SK-N-SH treated with all-trans-retinoic acid at 6 μM for 48 hours (cell line): ENCODE measurements around the gene SPOCK1.

Experiments
- ATAC-seq: fragments of 200-7000 bp; cut with Tn5 transposase; 3 replicates; pipeline ENCODE4 v1.9.1; 2020; ENCODE audit warnings: mild to moderate bottlenecking, moderate library complexity
- ARNTL ChIP-seq: fragments of 450-650 bp; formaldehyde crosslinking; IDR thresholded peaks from 2 replicates; pipeline ENCODE4 v1.5.0; 2020; ENCODE audit warnings: low read depth, mild to moderate bottlenecking, moderate library complexity, borderline replicate concordance
- CREB5 ChIP-seq: fragments of 250-450 bp; sonication (Bioruptor Pico); IDR thresholded peaks from 2 replicates; pipeline ENCODE4 v1.5.1; 2020; ENCODE audit warnings: low read depth, mild to moderate bottlenecking, moderate library complexity
- CSDC2 ChIP-seq: fragments of 250-450 bp; sonication (Bioruptor Pico); IDR thresholded peaks from 2 replicates; pipeline ENCODE4 v1.5.0; 2020; ENCODE audit warnings: mild to moderate bottlenecking, moderate library complexity
- CSRNP3 ChIP-seq: fragments of 250-450 bp; sonication (Bioruptor Pico); IDR thresholded peaks from 2 replicates; pipeline ENCODE4 v1.5.1; 2021; ENCODE audit warnings: mild to moderate bottlenecking, moderate library complexity
- OSR1 ChIP-seq: fragments of 250-450 bp; sonication (Bioruptor Pico); IDR thresholded peaks from 2 replicates; pipeline ENCODE4 v1.8.0; 2022; ENCODE audit warnings: moderate library complexity, mild to moderate bottlenecking, inconsistent platforms
- POU6F1 ChIP-seq: fragments of 250-450 bp; sonication (Bioruptor Pico); IDR thresholded peaks from 2 replicates; pipeline ENCODE4 v1.8.0; 2021; ENCODE audit warnings: low read depth, mild to moderate bottlenecking, moderate library complexity, borderline replicate concordance
- PPARA ChIP-seq: fragments of 250-450 bp; sonication (Bioruptor Pico); IDR thresholded peaks from 2 replicates; pipeline ENCODE4 v1.5.0; 2020; ENCODE audit warnings: mild to moderate bottlenecking, borderline replicate concordance
- RARB ChIP-seq: fragments of 250-450 bp; sonication (Bioruptor Pico); IDR thresholded peaks from 2 replicates; pipeline ENCODE4 v1.8.0; 2021; ENCODE audit warnings: mild to moderate bottlenecking, moderate library complexity
- TCF4 ChIP-seq: fragments of 250-450 bp; sonication (Bioruptor Pico); IDR thresholded peaks from 2 replicates; pipeline ENCODE4 v1.8.0; 2021; ENCODE audit warnings: mild to moderate bottlenecking, moderate library complexity, borderline replicate concordance
- TOX ChIP-seq: fragments of 250-450 bp; sonication (Bioruptor Pico); IDR thresholded peaks from 2 replicates; pipeline ENCODE4 v1.8.0; 2021; ENCODE audit warnings: mild to moderate bottlenecking, moderate library complexity, borderline replicate concordance
- TSHZ2 ChIP-seq: fragments of 250-450 bp; sonication (Bioruptor Pico); IDR thresholded peaks from 2 replicates; pipeline ENCODE4 v1.5.0; 2020; ENCODE audit warnings: mild to moderate bottlenecking, moderate library complexity
- ZC3H10 ChIP-seq: fragments of 250-450 bp; sonication (Bioruptor Pico); IDR thresholded peaks from 2 replicates; pipeline ENCODE4 v1.5.1; 2021; ENCODE audit warnings: mild to moderate bottlenecking, moderate library complexity
- ZFP3 ChIP-seq: fragments of 250-450 bp; sonication (Bioruptor Pico); IDR thresholded peaks from 2 replicates; pipeline ENCODE4 v1.5.0; 2020; ENCODE audit warnings: mild to moderate bottlenecking, moderate library complexity
- ZFP30 ChIP-seq: fragments of 450-650 bp; formaldehyde crosslinking; IDR thresholded peaks from 2 replicates; pipeline ENCODE4 v1.5.0; 2022; ENCODE audit warnings: mild to moderate bottlenecking, moderate library complexity
- ZNF565 ChIP-seq: fragments of 450-650 bp; formaldehyde crosslinking; conservative IDR thresholded peaks from 2 replicates; pipeline ENCODE4 v1.5.0; 2020; ENCODE audit warnings: low read depth, mild to moderate bottlenecking, moderate library complexity
- ZNF70 ChIP-seq: fragments of 450-650 bp; formaldehyde crosslinking; IDR thresholded peaks from 2 replicates; pipeline ENCODE4 v1.5.0; 2020; ENCODE audit warnings: mild to moderate bottlenecking, moderate library complexity

SPOCK1 gene

GRCh38 chr5:137129886-137130680, 369.0 kb downstream of the SPOCK1 start (continued):
- TF ChIP-seq POU6F1 (CRISPR knock-in tag) = no peak
- TF ChIP-seq, all 23 proteins: peak for 0

GRCh38 chr5:137128012-137128411, 371.1 kb downstream of the SPOCK1 start:
- TF ChIP-seq PPARA (CRISPR knock-in tag) = no peak
- ATAC-seq = no peak

- ATAC-seq = no peak
- TF ChIP-seq ZC3H10 (CRISPR knock-in tag) = no peak
- no peak for TF ChIP-seq ARNTL (CRISPR knock-in tag)
- no peak for TF ChIP-seq TSHZ2 (CRISPR knock-in tag)
- TF ChIP-seq CSRNP3 (CRISPR knock-in tag) = no peak
- TF ChIP-seq ZFP30 (CRISPR knock-in tag) = no peak
- no peak for TF ChIP-seq ZNF70
- TF ChIP-seq OSR1 (CRISPR knock-in tag) = no peak
- no peak for TF ChIP-seq RARB (CRISPR knock-in tag)
- no peak for TF ChIP-seq ZFP3 (CRISPR knock-in tag)
- no peak for TF ChIP-seq CREB5 (CRISPR knock-in tag)
These were observed 372.3 kb downstream of the SPOCK1 start for GRCh38 chr5:137126829-137127228.

- no peak for ATAC-seq
- TF ChIP-seq TOX (CRISPR knock-in tag) (no peak), ZNF565 (CRISPR knock-in tag) (no peak), POU6F1 (CRISPR knock-in tag) (no peak), CSDC2 (CRISPR knock-in tag) (no peak), CSRNP3 (CRISPR knock-in tag) (no peak), RARB (CRISPR knock-in tag) (no peak), TCF4 (CRISPR knock-in tag) (no peak), ZNF70 (no peak), OSR1 (CRISPR knock-in tag) (no peak)
- TF ChIP-seq, all 23 proteins: peak for 0
These were observed 376.6 kb downstream of the SPOCK1 start for GRCh38 chr5:137122558-137122957.
